HG02870 (cell line): ENCODE data around the gene ARHGEF37.

ENCODE experiments used
- ATAC-seq: cut with Tn5 transposase; IDR thresholded peaks from one replicate; pipeline ENCODE4 v1.9.1; 2021; ENCODE audit warnings: mild to moderate bottlenecking, moderate library complexity; ENCODE audit not compliant: unreplicated experiment

ARHGEF37 gene

DNA sequence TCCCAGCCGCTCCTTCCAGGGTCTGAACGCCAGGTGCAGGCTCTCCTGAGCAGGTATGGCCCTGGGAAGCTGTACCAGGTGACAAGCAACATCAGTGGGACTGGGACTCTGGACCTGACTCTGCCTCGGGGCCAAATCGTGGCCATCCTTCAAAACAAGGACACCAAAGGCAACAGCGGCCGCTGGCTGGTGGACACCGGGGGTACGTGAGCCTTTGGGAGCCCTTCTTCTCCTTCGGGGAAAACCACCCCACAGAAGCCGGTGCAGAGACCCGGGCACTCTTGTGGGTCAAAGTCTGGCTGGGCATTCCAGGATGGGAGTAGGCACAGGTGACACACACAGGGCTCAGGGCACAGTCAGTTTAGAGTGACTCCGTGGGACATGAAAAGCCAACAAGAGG lies 45.8 kb downstream of the ARHGEF37 start:
- ATAC-seq = no peak

DNA sequence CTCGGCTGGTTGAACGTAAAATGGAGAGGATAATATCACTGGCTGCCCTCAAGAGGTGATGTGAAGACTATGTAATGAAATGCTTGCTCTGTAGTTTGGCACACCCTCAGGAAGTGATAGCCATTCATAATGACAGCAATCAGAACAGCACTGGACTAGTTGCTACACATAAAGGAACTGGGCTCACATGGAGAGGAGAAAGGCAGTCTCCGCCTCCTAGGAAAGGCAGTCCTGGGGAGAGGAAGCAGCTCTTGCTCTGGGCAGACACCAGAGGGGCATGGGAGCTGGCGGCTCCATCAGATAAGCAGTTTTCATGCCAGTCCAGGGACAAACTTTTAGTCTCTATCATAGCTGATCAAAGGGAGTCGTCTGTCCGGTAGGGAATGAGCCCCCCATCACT lies 46.9 kb downstream of the ARHGEF37 start:
- ATAC-seq = no peak

DNA sequence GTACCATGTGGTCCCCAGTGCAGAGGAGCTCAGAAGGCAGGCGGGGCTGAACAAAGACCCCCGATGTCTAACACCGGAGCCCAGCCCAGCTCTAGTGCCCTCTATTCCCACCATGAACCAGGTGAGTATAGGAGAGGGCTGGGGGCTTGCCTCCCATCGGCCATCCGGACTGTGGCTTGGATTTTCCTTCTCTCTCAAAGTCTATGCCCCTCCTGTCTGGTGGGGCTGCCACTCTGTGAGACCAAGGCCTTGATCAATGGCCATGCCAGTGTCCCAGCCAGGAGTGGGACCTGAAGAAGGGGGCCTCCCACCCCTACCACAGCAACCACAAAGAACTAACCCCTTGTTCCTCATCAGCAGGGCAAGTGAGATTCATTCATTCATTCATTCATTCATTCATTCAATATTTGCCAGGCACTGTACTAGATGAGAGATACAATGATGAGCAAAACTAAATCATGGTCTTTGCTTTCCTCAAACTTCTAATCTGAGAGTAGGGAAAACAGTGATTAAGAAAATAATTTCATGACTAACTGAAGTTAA lies 47.6 kb downstream of the ARHGEF37 start:
- ATAC-seq = no peak

DNA sequence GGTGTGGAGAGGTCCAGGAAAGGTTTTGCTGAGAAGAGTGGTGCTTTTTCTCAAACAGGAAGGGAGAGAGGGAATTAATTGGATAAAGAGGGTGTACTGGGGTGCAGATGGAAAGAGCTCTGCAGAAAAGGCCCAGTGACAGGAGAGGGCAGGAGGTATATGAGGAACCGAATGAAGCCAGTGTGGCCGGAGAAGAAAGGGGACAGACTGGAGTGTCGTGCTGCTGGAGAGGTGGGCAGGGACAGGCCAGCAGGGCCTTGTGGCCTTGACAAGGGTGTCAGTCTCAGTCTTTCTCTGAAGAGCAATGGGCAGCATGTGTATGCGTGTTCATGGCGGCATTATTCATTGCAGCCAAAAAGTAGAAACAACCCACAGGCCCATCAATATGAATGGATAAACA lies 48.1 kb downstream of the ARHGEF37 start:
- ATAC-seq = no peak

DNA sequence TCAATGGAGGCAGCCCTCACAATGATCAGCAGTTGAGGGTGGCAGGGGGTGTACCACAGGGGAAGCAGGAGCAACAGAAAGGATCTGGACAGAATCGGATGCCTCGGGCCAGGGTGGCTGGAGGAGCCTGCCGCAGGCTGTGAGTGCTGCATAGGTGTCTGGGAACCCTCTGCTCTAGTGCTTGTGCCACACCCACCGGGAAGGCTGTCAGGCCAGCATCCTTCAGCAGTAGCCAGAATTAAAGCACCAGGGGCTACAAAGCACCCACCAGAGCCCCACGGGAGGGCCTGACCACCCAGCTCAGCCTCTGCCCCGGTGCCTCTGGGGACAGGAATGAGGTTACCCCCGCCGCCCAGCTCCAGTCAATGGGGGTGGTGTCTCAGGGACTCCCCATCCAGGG lies 49.0 kb downstream of the ARHGEF37 start:
- no peak for ATAC-seq

DNA sequence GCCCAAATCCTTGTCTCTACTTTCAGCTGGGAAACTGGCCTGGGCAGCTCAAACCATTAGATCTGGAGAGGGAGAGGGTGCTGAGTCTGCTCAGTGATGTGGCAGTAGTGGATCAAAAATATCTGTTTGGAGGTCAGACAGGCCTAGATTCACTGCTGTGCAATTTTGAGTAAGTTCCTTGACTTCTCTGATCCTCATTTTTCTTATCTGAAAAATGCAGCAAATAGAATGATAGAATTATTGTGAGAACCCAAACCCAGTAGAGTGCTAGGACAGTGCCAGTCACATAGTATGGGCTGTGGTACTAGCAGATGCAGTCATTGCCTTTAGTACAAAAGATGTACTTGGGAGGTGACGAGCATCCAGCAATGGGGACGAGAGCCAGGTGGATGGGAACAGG lies 50.2 kb downstream of the ARHGEF37 start:
- ATAC-seq = no peak

DNA sequence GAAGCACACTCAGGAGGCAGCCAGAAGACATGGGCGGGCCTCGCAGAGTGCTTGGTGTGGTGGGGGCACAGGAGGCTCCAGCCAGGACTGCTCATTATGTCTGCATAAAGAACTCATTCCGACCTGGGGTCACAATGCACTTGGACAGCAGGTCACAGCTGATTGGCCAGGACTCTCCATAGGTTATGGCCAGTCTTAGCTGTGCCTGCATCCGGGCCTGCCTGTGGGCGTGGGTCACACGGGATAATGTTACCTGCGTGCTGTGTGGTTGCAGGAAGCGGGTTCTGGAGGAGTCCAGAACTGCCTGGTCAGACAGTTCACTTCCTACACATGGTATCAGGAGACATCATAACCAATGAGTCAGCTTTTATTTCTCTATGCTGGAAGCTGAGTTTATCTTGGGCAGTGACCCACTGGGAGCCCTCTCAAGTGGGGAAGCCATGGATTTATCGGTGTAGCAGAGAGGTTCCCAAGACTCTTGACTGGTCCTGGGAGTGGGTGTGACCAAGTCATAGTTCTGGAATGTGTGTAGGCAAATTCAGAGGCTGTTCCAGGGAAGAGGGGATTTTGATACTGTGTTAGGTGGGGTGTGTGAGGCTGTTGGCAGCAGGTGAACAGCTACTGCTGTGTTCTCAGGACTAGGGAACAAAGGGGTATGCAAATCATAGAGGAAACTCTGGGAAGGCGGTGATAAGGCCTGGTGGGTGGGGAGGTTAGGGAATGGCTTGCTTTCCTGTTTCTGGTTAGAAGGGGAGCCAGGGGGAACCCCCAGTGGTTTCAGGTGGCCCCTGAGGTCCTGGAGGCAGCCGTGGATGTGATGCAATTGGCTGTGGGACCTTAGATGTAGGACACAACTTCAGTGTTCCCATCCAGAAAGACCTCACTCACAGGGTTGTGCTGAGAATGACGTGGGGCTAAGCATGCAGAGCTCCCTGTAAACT lies 51.3 kb downstream of the ARHGEF37 start:
- no peak for ATAC-seq

DNA sequence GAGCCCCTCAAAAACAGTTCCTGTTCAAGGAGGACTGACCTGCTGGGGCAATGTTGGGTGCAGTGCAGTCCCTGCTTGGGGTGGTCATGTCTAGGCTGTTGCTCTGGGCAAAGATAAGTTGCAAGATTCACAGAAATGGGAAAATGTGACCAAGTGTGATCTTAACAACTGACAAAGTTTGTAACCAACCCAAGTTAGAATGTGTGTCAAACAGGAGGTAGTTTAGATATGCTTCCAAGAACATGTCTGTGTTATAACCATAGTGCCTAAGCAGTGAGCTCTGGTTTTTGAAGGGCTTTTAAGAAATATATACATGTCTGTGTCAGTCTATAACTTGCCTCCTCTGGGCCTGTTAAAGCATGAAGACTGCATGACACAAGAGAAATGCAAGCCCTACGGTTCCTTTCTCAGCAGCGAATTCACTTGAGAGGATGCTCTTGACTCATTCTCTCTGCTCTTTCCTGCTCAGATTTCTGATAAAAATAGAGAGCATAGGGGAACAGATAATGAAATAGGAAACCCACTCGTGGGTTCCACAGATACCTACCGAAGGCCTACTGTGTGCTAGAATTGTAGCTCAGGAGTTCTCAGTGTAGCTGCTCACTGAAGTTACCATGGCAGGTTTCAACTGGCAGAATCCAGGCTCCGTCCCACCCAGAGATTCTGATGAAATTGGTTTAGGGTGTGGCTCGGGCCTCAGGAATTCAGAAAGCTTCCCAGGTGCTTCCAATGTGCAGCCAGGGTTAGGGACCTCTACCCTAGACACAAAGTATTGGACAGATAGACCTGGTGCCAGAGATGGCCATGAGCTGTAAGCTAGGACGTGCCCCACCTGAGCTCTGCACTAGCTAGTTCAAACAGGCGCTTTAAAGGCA lies 52.4 kb downstream of the ARHGEF37 start:
- no peak for ATAC-seq

DNA sequence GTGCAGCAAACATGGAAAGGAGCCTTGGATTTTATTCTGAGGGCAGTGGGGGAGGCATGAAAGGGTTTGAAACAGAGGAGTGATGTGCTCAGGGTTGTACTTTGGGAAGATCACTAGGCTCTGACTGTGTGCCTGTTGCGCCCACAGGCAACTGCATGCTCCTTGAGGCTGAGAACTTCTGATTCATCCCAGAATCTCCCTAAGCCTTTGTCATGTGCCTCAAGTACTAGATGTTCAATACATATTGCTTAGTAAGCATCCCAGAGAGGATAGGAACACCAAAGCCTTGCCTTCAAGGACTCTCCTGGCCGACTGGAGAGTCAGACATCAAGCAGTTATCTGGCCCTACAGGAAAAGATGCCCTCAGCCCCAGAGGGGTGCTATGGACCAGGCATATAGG lies 54.1 kb downstream of the ARHGEF37 start:
- no peak for ATAC-seq

DNA sequence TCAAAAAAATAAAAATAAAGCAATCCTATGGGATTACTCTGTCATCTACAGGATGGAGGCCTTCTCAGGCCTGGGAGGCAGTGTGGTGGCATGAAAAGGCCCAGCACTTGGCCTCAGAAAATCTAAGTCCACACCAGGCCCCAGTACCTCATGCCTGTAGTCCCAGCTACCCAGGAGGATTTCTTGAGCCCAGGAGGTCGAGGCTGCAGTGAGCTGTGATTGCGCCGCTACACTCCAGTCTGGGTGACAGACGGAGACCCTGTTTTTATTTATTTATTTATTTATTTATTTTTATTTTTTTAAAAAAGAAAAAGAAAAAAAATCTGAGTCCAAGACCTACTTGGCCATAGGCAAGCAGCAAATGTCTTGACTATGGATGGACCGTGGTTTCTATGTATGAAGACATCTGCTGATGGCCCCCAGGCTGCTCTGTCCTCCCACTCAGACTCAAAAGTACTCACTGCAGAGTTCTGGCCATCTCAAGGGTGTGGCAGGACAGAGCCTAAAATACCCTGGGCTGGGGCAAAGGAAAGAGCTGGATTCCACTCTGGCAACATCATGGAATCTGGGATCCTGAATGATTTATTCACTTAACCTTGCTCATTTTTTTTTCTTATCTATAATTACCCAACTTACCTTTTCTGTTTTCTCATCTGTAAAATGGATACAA lies 55.0 kb downstream of the ARHGEF37 start:
- ATAC-seq = no peak

DNA sequence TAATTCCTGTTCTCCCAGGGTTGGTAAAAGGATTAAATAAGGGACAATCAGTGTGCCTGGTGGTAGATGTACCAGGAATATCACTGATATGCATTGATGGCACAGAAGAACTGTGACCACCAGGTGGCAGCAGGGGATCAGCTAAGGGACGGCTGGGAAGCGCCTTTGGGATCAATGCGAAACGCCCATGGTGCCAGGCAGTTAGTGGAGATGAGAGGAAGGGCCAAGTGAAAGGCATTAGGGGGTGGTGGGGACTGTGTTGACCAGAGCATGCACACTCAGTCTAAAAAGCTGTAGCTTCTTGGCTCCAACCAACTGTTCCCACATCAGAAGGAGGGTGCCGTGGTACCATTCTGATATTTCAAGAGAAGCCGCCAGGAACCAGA lies 55.6 kb downstream of the ARHGEF37 start:
- no peak for ATAC-seq

DNA sequence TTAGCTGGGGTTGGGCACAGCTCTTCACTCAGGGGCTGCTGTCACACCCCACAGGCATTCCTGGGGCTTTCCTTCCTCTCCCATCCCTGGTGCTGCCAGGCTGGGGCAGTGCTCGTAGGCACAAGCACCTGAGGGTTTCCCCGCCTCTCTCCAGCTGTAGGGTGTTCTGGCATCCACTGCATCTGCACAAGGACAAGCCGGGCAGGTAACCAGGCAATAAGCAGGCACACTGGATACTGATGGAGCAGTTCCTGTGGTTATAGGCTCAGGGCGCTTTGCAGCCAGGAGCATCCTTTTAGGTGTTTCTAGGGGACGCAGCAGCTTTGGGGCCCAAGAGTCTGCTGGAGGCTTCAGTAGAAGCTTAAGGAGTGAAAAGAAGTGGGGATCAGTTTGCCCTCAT lies 56.8 kb downstream of the ARHGEF37 start:
- ATAC-seq = no peak

DNA sequence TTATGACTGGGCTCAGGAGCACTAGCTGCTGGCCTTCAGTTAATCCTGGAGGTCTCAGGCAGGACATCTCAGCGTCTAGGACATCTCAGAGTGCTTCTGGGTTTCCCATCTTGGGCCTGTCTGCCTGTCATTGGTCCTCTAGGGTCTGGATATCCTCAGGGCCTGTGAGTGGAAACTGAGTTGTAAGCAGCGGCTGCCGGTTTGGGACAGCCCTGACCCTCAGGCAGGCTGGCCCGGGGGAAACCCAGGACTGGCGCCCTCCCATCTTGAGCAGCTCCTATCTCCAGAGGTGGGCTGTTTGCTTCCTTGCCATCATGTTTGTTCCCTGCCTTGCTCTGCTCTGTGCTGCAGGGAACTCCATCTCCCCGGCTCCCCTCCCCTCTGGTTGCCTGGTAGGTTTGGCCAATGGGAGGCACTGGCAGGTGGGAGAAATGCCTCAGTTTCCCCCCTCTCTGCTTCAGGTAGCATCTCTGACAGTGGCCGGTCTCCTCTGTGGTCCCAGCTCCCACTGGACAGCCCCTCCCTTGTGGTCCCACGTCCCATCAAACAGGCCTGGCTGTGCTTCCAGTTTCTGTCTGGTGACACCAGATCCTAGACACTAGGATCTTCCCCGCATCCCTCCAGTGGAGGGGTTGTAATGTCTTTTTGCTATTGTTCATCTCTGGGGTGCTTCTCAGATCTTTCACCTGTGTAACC lies 57.4 kb downstream of the ARHGEF37 start:
- no peak for ATAC-seq

DNA sequence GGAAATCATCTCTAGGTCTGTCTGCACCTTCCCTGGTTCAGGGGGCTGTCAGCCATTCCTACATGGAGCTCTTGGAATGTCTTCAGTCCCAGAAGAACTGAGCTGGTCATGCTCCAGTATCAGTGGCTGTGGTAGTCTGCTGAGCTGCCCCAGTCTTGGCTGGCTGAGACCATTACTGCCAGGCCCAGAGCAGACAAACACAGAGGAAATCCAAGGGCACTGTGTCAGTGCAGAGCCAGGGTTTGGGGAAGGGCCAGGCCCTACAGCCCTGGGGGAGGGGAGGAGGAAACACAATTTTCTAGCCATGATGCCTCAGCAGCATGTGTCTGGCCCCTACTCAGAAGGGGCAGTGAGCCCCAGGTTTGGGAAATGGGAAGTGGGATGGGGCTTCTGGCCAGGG lies 58.4 kb downstream of the ARHGEF37 start:
- no peak for ATAC-seq

DNA sequence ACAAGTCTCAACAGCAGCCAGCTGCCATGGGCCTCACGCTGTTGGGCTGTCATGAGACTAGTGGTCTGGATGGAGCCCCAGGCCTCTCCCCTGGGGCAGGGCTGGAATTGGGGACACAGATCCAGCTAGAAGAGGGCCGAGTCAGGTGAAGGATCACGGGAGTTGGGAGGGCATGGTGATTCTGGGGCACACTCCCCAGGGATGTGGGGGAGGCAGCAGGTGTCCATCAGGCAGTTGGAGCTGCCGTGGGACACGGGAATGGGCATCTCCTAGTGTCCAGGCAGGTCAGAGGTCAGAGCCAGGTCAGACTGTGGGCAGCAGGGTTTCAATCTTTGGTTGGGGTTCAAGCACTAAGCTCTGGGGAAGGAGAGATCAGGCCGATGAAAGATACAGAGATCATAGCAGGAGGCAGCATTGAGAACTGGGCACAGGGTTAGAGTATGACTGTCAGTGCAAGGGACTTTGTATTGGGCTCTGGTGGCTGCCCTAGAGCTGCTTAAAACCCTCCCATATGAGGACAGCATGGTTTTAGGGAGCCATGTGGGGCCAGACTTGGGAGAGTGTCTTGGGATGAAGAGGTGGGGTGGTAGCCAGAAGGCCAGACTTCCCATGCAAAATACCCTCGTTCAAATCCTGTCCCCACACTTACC lies 59.2 kb downstream of the ARHGEF37 start:
- no peak for ATAC-seq

DNA sequence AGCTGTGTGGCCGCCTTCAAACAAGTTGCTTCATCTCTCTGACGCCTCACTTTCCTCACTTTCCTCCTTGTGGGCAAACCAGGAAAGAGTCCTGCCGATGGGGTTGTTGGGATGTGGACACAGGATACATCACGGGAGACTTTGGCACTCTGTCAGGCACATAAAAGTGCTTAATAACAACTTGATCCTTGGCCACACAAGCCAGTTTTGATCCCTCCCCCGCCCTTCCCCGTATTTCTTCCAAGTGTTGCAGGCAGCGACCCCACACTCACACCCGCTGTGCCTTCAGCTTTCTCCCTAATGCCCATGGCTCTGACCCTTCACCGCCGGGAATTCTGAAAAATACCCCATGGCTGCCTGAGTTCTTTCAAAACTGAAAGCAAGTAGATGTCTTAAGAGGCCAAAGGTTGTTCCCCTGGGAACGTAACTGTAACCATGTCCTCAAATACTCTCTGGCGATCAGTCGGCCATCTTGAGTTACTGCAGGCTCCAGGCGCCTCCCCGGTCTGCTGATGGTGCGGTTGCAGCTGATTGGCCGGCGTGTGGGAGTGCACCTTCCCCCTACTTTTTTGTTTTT lies 59.8 kb downstream of the ARHGEF37 start:
- ATAC-seq = no peak

DNA sequence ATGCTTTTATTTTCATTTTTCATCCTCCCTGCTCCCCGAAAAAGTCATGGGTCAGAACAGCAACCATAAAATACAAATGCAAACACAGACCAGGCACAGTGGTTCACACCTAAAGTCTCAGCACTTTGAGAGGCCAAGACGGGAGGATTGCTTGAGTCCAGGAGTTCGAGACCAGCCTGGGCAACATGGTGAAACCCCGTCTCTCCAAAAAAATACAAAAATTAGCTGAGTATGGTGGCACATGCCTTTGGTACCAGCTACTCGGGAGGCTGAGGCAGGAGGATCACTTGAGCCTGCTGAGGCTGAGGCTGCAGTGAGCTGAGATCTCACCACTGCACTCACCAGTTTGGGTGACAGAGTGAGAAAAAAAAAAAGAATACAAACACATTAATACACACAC lies 60.3 kb downstream of the ARHGEF37 start:
- no peak for ATAC-seq

DNA sequence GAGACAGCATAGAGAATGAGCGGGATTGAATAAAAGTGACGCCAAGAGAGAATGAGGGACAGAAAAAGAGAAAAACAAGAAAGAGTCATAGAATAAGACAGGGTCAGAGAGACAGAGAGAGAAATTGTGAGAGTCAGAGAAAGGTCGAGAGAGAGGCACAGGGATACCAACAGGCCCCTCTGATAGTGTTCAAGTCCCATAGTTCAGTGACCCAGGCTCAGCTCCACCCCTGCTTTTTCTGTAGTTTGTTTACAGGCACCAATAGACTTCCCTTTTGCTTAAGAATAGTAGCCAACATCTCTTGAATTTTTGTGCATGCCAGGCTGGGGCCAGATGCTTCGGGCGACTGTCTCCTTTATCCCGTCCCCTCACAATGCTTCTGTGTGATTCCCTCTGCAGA lies 62.5 kb downstream of the ARHGEF37 start:
- ATAC-seq = no peak

DNA sequence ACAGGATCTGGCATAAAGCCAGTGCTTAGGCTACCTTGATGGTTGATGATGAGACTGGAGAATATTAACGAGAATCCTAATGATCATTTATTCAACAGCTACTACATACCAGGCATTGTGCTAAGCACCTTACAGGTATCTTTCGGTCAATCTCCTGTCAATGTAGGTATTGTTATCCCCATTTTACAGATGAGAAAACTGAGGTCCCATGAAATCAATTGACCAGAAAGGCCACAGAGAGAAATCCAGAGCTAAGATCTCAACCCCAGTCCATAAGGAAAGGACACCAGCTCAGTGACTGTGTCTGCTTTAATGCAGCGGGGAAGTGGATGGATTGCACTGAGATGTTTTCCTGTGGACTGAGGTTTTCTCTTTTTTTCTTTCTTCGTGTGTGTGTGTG lies 63.3 kb downstream of the ARHGEF37 start:
- ATAC-seq = no peak

DNA sequence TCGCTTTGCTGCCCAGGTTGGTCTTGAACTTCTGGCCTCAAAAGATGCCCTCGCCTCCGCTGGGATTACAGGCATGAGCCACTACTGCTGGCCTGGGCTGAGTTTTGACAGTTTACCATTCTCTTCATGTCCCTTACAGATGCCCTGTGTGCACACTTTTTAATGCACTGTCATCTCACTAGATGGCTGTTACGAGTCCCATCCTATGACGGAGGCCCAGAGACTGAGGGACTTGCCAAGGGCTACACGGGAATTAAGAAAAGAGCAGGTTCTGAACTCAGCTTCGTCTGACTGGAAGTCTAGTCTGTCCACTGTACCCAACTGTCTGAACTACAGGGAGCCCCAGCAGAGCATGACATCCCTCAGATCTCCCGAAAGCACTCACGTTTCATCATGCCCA lies 63.9 kb downstream of the ARHGEF37 start:
- ATAC-seq = no peak
